ENCODE data around the gene PER1.
"Not testable (repeated sequence)": the region's sequence is repeated elsewhere in the genome, so short reads cannot be mapped to it uniquely, and the experiment has no call there.

Gene PER1

DNA sequence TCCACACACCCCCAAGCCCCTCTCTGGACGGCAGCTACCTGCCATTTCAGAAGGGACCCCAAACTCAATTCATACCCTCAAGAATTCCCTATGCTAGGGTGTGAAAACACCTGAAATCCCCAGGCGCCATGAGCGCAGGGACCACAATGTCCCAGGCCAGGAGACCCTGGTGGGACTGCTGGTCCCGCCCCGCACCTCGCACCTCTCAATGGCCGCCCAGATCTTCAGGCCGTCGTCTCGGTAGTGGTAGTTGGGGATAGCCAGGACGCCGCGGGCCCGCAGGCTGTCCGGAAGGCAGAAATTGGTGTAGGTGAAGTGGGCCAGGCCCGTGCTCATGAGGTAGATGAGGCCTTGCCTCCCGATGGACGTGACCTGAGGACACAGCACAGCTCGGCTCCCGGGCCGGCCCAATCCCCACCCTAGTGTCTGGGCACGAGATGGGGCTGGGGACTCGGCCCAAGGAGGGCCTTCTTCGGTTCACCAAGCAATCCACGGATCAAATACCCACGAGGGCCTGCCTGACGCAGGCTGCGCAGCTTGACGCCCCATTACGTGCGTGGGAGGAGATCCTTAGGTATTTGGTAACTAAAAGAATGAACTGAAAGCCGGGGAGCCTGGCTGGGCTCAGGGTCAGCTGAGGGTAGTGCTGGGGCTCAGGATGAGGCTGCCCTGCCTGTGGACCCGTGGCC lies 43.1 kb downstream of the PER1 start:
- DNase-seq (ENCODE audit: extremely low read depth, insufficient read length) = no peak
- TF ChIP-seq, protein P1, sequence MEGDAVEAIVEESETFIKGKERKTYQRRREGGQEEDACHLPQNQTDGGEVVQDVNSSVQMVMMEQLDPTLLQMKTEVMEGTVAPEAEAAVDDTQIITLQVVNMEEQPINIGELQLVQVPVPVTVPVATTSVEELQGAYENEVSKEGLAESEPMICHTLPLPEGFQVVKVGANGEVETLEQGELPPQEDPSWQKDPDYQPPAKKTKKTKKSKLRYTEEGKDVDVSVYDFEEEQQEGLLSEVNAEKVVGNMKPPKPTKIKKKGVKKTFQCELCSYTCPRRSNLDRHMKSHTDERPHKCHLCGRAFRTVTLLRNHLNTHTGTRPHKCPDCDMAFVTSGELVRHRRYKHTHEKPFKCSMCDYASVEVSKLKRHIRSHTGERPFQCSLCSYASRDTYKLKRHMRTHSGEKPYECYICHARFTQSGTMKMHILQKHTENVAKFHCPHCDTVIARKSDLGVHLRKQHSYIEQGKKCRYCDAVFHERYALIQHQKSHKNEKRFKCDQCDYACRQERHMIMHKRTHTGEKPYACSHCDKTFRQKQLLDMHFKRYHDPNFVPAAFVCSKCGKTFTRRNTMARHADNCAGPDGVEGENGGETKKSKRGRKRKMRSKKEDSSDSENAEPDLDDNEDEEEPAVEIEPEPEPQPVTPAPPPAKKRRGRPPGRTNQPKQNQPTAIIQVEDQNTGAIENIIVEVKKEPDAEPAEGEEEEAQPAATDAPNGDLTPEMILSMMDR (IDR thresholded peaks at IDR 0.05; ENCODE audit: insufficient read depth, low read length, poor library complexity, severe bottlenecking) = no peak
- Histone ChIP-seq H3K36me3 (ENCODE audit: control insufficient read depth, insufficient read depth, low read length) (no peaks in the 10 kb centered on the region), H3K4me3 (replicated peaks; ENCODE audit: low read depth, low read length) (no peak overlapping the region), H3K27me3 (replicated peaks; ENCODE audit: control insufficient read depth, insufficient read depth, low read length) (no peaks in the 10 kb centered on the region; the same call in 1 of the 2 replicates)

DNA sequence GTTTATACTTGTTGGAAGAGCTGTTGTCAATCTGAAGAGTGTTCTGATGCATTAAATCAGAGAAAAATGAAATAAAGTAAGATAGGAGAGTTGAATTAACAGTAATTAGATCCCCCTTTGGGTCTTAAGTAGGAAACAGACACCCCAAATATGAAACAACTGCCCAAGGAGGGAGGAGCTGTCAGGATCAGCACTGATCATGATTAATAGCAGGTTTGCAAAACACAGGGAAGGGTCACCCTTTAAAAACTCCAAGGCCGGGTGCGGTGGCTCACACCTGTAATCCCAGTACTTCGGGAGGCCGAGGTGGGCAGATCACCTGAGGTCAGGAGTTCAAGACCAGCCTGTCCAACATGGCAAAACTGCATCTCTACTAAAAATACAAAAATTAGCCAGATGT lies 45.2 kb downstream of the PER1 start:
- H3K27me3 ChIP-seq (replicated peaks; ENCODE audit: control insufficient read depth, insufficient read depth, low read length); H3K36me3 ChIP-seq (ENCODE audit: control insufficient read depth, insufficient read depth, low read length); H3K4me3 ChIP-seq (replicated peaks; ENCODE audit: low read depth, low read length): not testable (repeated sequence)

DNA sequence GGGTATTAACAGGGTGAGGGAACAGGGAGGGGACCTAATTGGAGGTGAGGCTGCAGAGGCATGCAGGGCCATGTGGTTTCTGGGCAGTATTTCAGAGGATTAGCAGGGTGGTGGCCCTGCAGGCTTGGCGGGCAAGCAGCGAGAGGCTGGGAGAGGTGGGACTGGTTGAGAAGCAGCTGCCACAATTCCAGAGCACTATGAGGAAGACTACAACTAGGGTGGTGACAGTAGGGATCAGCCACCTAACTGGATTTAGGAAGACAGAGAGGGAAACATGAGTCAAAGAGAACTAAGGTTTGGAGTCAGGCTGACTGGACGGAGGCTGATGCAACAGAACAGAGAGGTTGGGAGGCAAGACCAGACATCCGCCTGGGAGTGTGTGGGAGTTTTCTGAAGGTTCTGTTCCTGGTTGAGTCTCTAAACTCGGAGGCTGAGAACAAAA lies 46.2 kb downstream of the PER1 start:
- no peaks in the 10 kb centered on the region for H3K36me3 ChIP-seq (ENCODE audit: control insufficient read depth, insufficient read depth, low read length)
- H3K4me3 ChIP-seq (replicated peaks; ENCODE audit: low read depth, low read length) = no peak overlapping the region
- TF ChIP-seq, protein P1 (IDR thresholded peaks at IDR 0.05; ENCODE audit: insufficient read depth, low read length, poor library complexity, severe bottlenecking) = no peak
- DNase-seq (ENCODE audit: extremely low read depth, insufficient read length) = no peak
- no peaks in the 10 kb centered on the region for H3K27me3 ChIP-seq (replicated peaks; ENCODE audit: control insufficient read depth, insufficient read depth, low read length)

More for the DNA sequence above, 45.2 kb downstream of the PER1 start:
- not testable (repeated sequence) for DNase-seq (ENCODE audit: extremely low read depth, insufficient read length)

DNA sequence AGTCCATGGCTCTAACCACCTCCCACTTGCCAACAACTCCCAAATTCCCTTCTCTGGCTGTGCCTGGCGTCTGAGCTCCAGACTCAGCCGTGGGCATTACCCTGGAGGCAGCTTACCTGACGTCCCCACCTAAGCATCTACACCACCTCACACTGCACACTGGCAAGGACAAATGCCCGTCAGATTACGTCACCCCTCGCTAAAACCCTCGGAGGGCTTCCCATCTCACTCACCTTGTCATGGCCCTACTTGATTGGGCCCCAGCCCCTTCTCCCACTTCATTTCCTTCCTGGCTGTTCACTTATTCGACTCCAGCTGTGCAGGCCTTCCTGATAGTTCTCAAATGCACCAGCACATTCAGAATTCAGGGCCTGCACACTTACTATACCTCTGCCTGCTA lies 47.3 kb downstream of the PER1 start:
- H3K36me3 ChIP-seq (ENCODE audit: control insufficient read depth, insufficient read depth, low read length) = no peaks in the 10 kb centered on the region
- DNase-seq (ENCODE audit: extremely low read depth, insufficient read length) = no peak
- TF ChIP-seq, protein P1 (IDR thresholded peaks at IDR 0.05; ENCODE audit: insufficient read depth, low read length, poor library complexity, severe bottlenecking) = no peak
- H3K4me3 ChIP-seq (replicated peaks; ENCODE audit: low read depth, low read length) = no peak overlapping the region
- H3K27me3 ChIP-seq (replicated peaks; ENCODE audit: control insufficient read depth, insufficient read depth, low read length) = no peaks in the 10 kb centered on the region

DNA sequence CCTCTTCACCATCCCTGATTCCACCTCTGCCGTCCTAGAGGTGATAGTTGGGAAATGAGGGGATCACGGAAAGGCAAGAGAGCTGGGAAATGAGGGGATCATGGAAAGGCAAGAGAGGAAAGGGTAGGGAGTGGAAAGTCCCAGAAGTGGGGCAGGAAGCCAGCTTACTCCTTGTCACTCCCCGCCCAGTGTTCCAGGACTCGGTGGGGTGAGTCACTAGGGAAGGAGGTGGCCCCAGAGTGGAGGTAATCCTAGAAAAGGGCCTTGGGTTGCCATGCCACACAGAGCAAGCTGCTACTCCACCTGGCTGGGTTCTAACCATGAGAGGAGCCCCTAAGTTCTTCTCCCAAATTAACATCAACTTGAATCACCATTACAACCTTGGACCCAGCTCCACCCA lies 48.7 kb downstream of the PER1 start:
- TF ChIP-seq, protein P1 (IDR thresholded peaks at IDR 0.05; ENCODE audit: insufficient read depth, low read length, poor library complexity, severe bottlenecking) = no peak
- no peak overlapping the region for H3K4me3 ChIP-seq (replicated peaks; ENCODE audit: low read depth, low read length)
- DNase-seq (ENCODE audit: extremely low read depth, insufficient read length) = no peak
- no peaks in the 10 kb centered on the region for H3K27me3 ChIP-seq (replicated peaks; ENCODE audit: control insufficient read depth, insufficient read depth, low read length)
- H3K36me3 ChIP-seq (ENCODE audit: control insufficient read depth, insufficient read depth, low read length) = no peaks in the 10 kb centered on the region

DNA sequence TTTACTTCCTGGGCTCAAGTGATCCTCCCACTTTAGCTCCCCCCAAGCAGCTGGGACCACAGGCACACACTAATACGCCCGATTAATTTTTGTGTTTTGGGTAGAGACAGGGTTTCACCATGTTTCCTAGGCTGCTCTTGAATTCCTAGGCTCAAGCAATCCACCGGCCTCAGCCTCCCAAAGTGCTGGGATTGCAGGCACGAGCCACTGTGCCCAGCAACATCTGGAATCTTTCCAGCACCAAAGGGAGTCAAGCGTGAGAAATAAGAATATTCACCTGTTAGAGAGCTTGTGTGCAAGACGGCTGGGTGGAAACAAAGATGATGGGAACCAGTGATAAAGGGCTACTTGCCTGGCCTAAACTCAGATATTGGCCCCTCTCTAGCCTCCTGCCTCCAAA lies 50.5 kb downstream of the PER1 start:
- Histone ChIP-seq H3K27me3 (replicated peaks; ENCODE audit: control insufficient read depth, insufficient read depth, low read length) (no peaks in the 10 kb centered on the region), H3K4me3 (replicated peaks; ENCODE audit: low read depth, low read length) (no peak overlapping the region), H3K36me3 (ENCODE audit: control insufficient read depth, insufficient read depth, low read length) (no peaks in the 10 kb centered on the region)
- TF ChIP-seq, protein P1 (IDR thresholded peaks at IDR 0.05; ENCODE audit: insufficient read depth, low read length, poor library complexity, severe bottlenecking) = no peak
- no peak for DNase-seq (ENCODE audit: extremely low read depth, insufficient read length)
